Measurements from ENCODE around the gene CLEC2D.
"Not testable (repeated sequence)": the region's sequence is repeated elsewhere in the genome, so short reads cannot be mapped to it uniquely, and the experiment has no call there.

CLEC2D gene

GRCh38 chr12:9704561-9704960, 35.0 kb downstream of the CLEC2D start:
- H3K4me1 ChIP-seq (ENCODE audit: control insufficient read depth, low read depth, low read length); H3K56ac ChIP-seq (ENCODE audit: low read length): not testable (repeated sequence)
- WGBS (ENCODE audit: extremely low coverage, insufficient coverage, low lambda C conversion rate): no CpG with 5 or more reads among the region's 5 CpGs

GRCh38 chr12:9706086-9706685, 36.7 kb downstream of the CLEC2D start:
- Histone ChIP-seq H2BK5ac (ENCODE audit: low read length) (no peak overlapping the region), H3K4me2 (ENCODE audit: low read length) (no peak overlapping the region), H3K4me3 (ENCODE audit: low read length) (no peak overlapping the region), H3K23ac (ENCODE audit: low read length) (no peak overlapping the region), H3K18ac (ENCODE audit: low read length) (no peak overlapping the region), H4K8ac (ENCODE audit: low read depth, low read length) (no peak overlapping the region), H3K27ac (ENCODE audit: low read depth, low read length) (no peak overlapping the region), H3K9ac (ENCODE audit: low read length) (no peak overlapping the region), H2BK120ac (ENCODE audit: low read depth, low read length) (no peak overlapping the region), H3K4me1 (ENCODE audit: control insufficient read depth, low read depth, low read length) (no peaks in the 10 kb centered on the region), H3K36me3 (ENCODE audit: control insufficient read depth, insufficient read depth, low read length) (no peaks in the 10 kb centered on the region), H3K56ac (ENCODE audit: low read length) (no peak overlapping the region), H3K27me3 (ENCODE audit: insufficient read depth, low read length, poor library complexity) (no peaks in the 10 kb centered on the region), H4K5ac (ENCODE audit: low read length) (no peak overlapping the region), H2BK15ac (replicated peaks; ENCODE audit: low read depth) (no peak overlapping the region), H3K79me1 (ENCODE audit: low read length) (no peaks in the 10 kb centered on the region), H3K79me2 (ENCODE audit: control insufficient read depth, insufficient read depth, low read length) (no peaks in the 10 kb centered on the region), H2AK5ac (ENCODE audit: low read length) (no peak overlapping the region), H3K4ac (ENCODE audit: low read depth, low read length) (no peak overlapping the region)
- DNase-seq: no peak

More at GRCh38 chr12:9704561-9704960, 35.0 kb downstream of the CLEC2D start:
- H3K23ac ChIP-seq (ENCODE audit: low read length); H4K5ac ChIP-seq (ENCODE audit: low read length); H2AK5ac ChIP-seq (ENCODE audit: low read length); H3K27ac ChIP-seq (ENCODE audit: low read depth, low read length); H2BK120ac ChIP-seq (ENCODE audit: low read depth, low read length); DNase-seq; H3K18ac ChIP-seq (ENCODE audit: low read length); H3K79me1 ChIP-seq (ENCODE audit: low read length); H3K4me2 ChIP-seq (ENCODE audit: low read length); H3K9ac ChIP-seq (ENCODE audit: low read length); H4K8ac ChIP-seq (ENCODE audit: low read depth, low read length); H3K36me3 ChIP-seq (ENCODE audit: control insufficient read depth, insufficient read depth, low read length); H3K4me3 ChIP-seq (ENCODE audit: low read length); H2BK15ac ChIP-seq (replicated peaks; ENCODE audit: low read depth); H2BK5ac ChIP-seq (ENCODE audit: low read length); H3K4ac ChIP-seq (ENCODE audit: low read depth, low read length); H3K79me2 ChIP-seq (ENCODE audit: control insufficient read depth, insufficient read depth, low read length); H3K27me3 ChIP-seq (ENCODE audit: insufficient read depth, low read length, poor library complexity): not testable (repeated sequence)

GRCh38 chr12:9707356-9707755, 37.8 kb downstream of the CLEC2D start:
- Histone ChIP-seq H2BK120ac (ENCODE audit: low read depth, low read length) (no peak overlapping the region), H3K79me1 (ENCODE audit: low read length) (no peaks in the 10 kb centered on the region), H3K27ac (ENCODE audit: low read depth, low read length) (no peak overlapping the region), H2BK5ac (ENCODE audit: low read length) (no peak overlapping the region), H4K8ac (ENCODE audit: low read depth, low read length) (no peak overlapping the region), H3K4me1 (ENCODE audit: control insufficient read depth, low read depth, low read length) (peaks cover 2% of the 10 kb centered on the region), H3K4me3 (ENCODE audit: low read length) (no peak overlapping the region), H4K5ac (ENCODE audit: low read length) (no peak overlapping the region), H3K23ac (ENCODE audit: low read length) (no peak overlapping the region), H3K36me3 (ENCODE audit: control insufficient read depth, insufficient read depth, low read length) (no peaks in the 10 kb centered on the region), H3K9ac (ENCODE audit: low read length) (no peak overlapping the region), H3K56ac (ENCODE audit: low read length) (no peak overlapping the region), H2AK5ac (ENCODE audit: low read length) (no peak overlapping the region), H3K27me3 (ENCODE audit: insufficient read depth, low read length, poor library complexity) (no peaks in the 10 kb centered on the region), H3K18ac (ENCODE audit: low read length) (no peak overlapping the region), H2BK15ac (replicated peaks; ENCODE audit: low read depth) (no peak overlapping the region), H3K4ac (ENCODE audit: low read depth, low read length) (no peak overlapping the region), H3K79me2 (ENCODE audit: control insufficient read depth, insufficient read depth, low read length) (no peaks in the 10 kb centered on the region), H3K4me2 (ENCODE audit: low read length) (no peak overlapping the region)
- no peak for DNase-seq

GRCh38 chr12:9707864-9708808, 38.6 kb downstream of the CLEC2D start:
- Histone ChIP-seq H3K27ac (ENCODE audit: low read depth, low read length) (no peak overlapping the region), H3K23ac (ENCODE audit: low read length) (no peak overlapping the region), H3K4me3 (ENCODE audit: low read length) (no peak overlapping the region), H2BK5ac (ENCODE audit: low read length) (no peak overlapping the region), H3K4ac (ENCODE audit: low read depth, low read length) (no peak overlapping the region), H4K5ac (ENCODE audit: low read length) (no peak overlapping the region), H3K4me2 (ENCODE audit: low read length) (no peak overlapping the region), H3K79me2 (ENCODE audit: control insufficient read depth, insufficient read depth, low read length) (no peaks in the 10 kb centered on the region), H3K56ac (ENCODE audit: low read length) (no peak overlapping the region), H3K27me3 (ENCODE audit: insufficient read depth, low read length, poor library complexity) (no peaks in the 10 kb centered on the region), H2BK120ac (ENCODE audit: low read depth, low read length) (no peak overlapping the region), H3K79me1 (ENCODE audit: low read length) (no peaks in the 10 kb centered on the region), H4K8ac (ENCODE audit: low read depth, low read length) (no peak overlapping the region), H2AK5ac (ENCODE audit: low read length) (no peak overlapping the region), H3K36me3 (ENCODE audit: control insufficient read depth, insufficient read depth, low read length) (no peaks in the 10 kb centered on the region), H3K18ac (ENCODE audit: low read length) (no peak overlapping the region), H2BK15ac (replicated peaks; ENCODE audit: low read depth) (no peak overlapping the region), H3K9ac (ENCODE audit: low read length) (no peak overlapping the region), H3K4me1 (ENCODE audit: control insufficient read depth, low read depth, low read length) (peaks cover 2% of the 10 kb centered on the region)
- DNase-seq: peak; percentile 67
- no CpG with 5 or more reads among the region's 12 CpGs for WGBS (ENCODE audit: extremely low coverage, insufficient coverage, low lambda C conversion rate)

- Histone ChIP-seq H3K36me3 (ENCODE audit: control insufficient read depth, insufficient read depth, low read length) (no peaks in the 10 kb centered on the region), H3K23ac (ENCODE audit: low read length) (no peak overlapping the region), H4K5ac (ENCODE audit: low read length) (no peak overlapping the region), H3K4me3 (ENCODE audit: low read length) (no peak overlapping the region), H3K79me2 (ENCODE audit: control insufficient read depth, insufficient read depth, low read length) (no peaks in the 10 kb centered on the region), H3K56ac (ENCODE audit: low read length) (no peak overlapping the region), H3K27ac (ENCODE audit: low read depth, low read length) (no peak overlapping the region), H4K8ac (ENCODE audit: low read depth, low read length) (no peak overlapping the region), H2BK15ac (replicated peaks; ENCODE audit: low read depth) (no peak overlapping the region), H3K4me1 (ENCODE audit: control insufficient read depth, low read depth, low read length) (peaks cover 2% of the 10 kb centered on the region), H3K9ac (ENCODE audit: low read length) (no peak overlapping the region), H3K4me2 (ENCODE audit: low read length) (no peak overlapping the region), H3K18ac (ENCODE audit: low read length) (no peak overlapping the region), H2AK5ac (ENCODE audit: low read length) (no peak overlapping the region), H3K27me3 (ENCODE audit: insufficient read depth, low read length, poor library complexity) (no peaks in the 10 kb centered on the region), H2BK5ac (ENCODE audit: low read length) (no peak overlapping the region), H3K79me1 (ENCODE audit: low read length) (no peaks in the 10 kb centered on the region), H3K4ac (ENCODE audit: low read depth, low read length) (no peak overlapping the region), H2BK120ac (ENCODE audit: low read depth, low read length) (no peak overlapping the region)
- no CpG with 5 or more reads among the region's 3 CpGs for WGBS (ENCODE audit: extremely low coverage, insufficient coverage, low lambda C conversion rate)
- no peak for DNase-seq
Observed at GRCh38 chr12:9708853-9709252, 39.3 kb downstream of the CLEC2D start.
